Nephron progenitor cell (in vitro differentiated cells): ENCODE results near the gene FKBP14.

Experiments
- DNase-seq: peaks from one replicate; pipeline ENCODE4 v3.0.0; 2021
- H3K27ac Mint-ChIP-seq: 2 replicates; pipeline ENCODE4 v1.8.0; 2021; ENCODE audit warnings: mild to moderate bottlenecking, moderate library complexity, mixed read lengths
- H3K27me3 Mint-ChIP-seq: 2 replicates; pipeline ENCODE4 v1.8.0; 2021; ENCODE audit warnings: mild to moderate bottlenecking, low read depth, mixed read lengths; ENCODE audit not compliant: poor library complexity
- H3K36me3 Mint-ChIP-seq: 2 replicates; pipeline ENCODE4 v1.8.0; 2021; ENCODE audit warnings: low read depth, mixed read lengths
- H3K4me1 Mint-ChIP-seq: 2 replicates; pipeline ENCODE4 v1.8.0; 2021; ENCODE audit warnings: mixed read lengths
- H3K4me3 Mint-ChIP-seq: 2 replicates; pipeline ENCODE4 v1.8.0; 2021; ENCODE audit warnings: mild to moderate bottlenecking, moderate library complexity, mixed read lengths
- H3K9me3 Mint-ChIP-seq: 2 replicates; pipeline ENCODE4 v1.8.0; 2021; ENCODE audit warnings: mild to moderate bottlenecking, moderate library complexity, mixed read lengths
- CTCF ChIP-seq: fragments of 200-600 bp; sonication (generic); IDR thresholded peaks from 2 replicates; pipeline ENCODE4 v1.5.0; 2021; ENCODE audit warnings: antibody characterized with exemption

FKBP14 gene

GRCh38 chr7:30053068-30053467 is 26.6 kb upstream of the FKBP14 start:
- Mint-ChIP-seq H3K4me1 (no peaks in the 10 kb centered on the region), H3K4me3 (no peak overlapping the region), H3K36me3 (peaks cover 85% of the 10 kb centered on the region), H3K9me3 (peaks cover 12% of the 10 kb centered on the region), H3K27me3 (peaks cover 3% of the 10 kb centered on the region), H3K27ac (no peak overlapping the region)
- DNase-seq, result no peak
- TF ChIP-seq CTCF, result no peak

GRCh38 chr7:30049173-30049572 is 22.7 kb upstream of the FKBP14 start:
- no peak for TF ChIP-seq CTCF
- Mint-ChIP-seq H3K27ac (no peak overlapping the region), H3K4me3 (no peak overlapping the region), H3K4me1 (no peaks in the 10 kb centered on the region), H3K36me3 (peaks cover 75% of the 10 kb centered on the region), H3K9me3 (no peaks in the 10 kb centered on the region), H3K27me3 (peaks cover 3% of the 10 kb centered on the region)
- no peak for DNase-seq

GRCh38 chr7:30048582-30048981 is 22.1 kb upstream of the FKBP14 start:
- no peaks in the 10 kb centered on the region for H3K4me1 Mint-ChIP-seq
- peaks cover 3% of the 10 kb centered on the region for H3K27me3 Mint-ChIP-seq
- no peak for TF ChIP-seq CTCF
- H3K27ac Mint-ChIP-seq, result peak overlapping the region; percentile 55
- no peaks in the 10 kb centered on the region for H3K9me3 Mint-ChIP-seq
- H3K36me3 Mint-ChIP-seq, result peaks cover 69% of the 10 kb centered on the region
- H3K4me3 Mint-ChIP-seq, result no peak overlapping the region
- DNase-seq, result no peak

GRCh38 chr7:30047124-30047523 is 20.6 kb upstream of the FKBP14 start:
- Mint-ChIP-seq H3K27me3 (peaks cover 3% of the 10 kb centered on the region), H3K27ac (no peak overlapping the region), H3K4me3 (no peak overlapping the region), H3K4me1 (no peaks in the 10 kb centered on the region), H3K9me3 (no peaks in the 10 kb centered on the region), H3K36me3 (peaks cover 68% of the 10 kb centered on the region)
- no peak for TF ChIP-seq CTCF
- no peak for DNase-seq

- Mint-ChIP-seq H3K27ac (no peak overlapping the region), H3K27me3 (no peaks in the 10 kb centered on the region), H3K4me3 (no peak overlapping the region), H3K9me3 (no peaks in the 10 kb centered on the region), H3K4me1 (no peaks in the 10 kb centered on the region), H3K36me3 (peaks cover 66% of the 10 kb centered on the region)
- no peak for TF ChIP-seq CTCF
- DNase-seq, result no peak
Measured at GRCh38 chr7:30046127-30046770, 19.7 kb upstream of the FKBP14 start.

- Mint-ChIP-seq H3K27ac (no peak overlapping the region), H3K27me3 (no peaks in the 10 kb centered on the region), H3K36me3 (peaks cover 75% of the 10 kb centered on the region), H3K9me3 (no peaks in the 10 kb centered on the region), H3K4me1 (peaks cover 13% of the 10 kb centered on the region), H3K4me3 (no peak overlapping the region)
- DNase-seq, result no peak
- TF ChIP-seq CTCF, result no peak
Measured at GRCh38 chr7:30041526-30042269, 15.2 kb upstream of the FKBP14 start.
